Left ventricle myocardium inferior (tissue), 1 donor: ENCODE measurements around the gene ANKHD1. TPM values are rescaled to one million over a fixed set of nuclear protein-coding genes. Genes with fewer than 3 reads are reported as not detected.

ENCODE experiments used
- DNase-seq: peaks from one replicate; pipeline ENCODE4 v3.0.0-alpha.2; 2020
- H3K27ac ChIP-seq: fragments of 200-600 bp; replicated peaks from 2 replicates; pipeline ENCODE4 v1.8.0; 2021
- H3K27me3 ChIP-seq: fragments of 200-600 bp; 2 replicates; pipeline ENCODE4 v1.8.0; 2021; ENCODE audit warnings: low read depth
- H3K36me3 ChIP-seq: fragments of 200-600 bp; 2 replicates; pipeline ENCODE4 v1.8.0; 2021
- H3K4me1 ChIP-seq: fragments of 200-600 bp; 2 replicates; pipeline ENCODE4 v1.8.0; 2021
- H3K4me3 ChIP-seq: fragments of 200-600 bp; 2 replicates; pipeline ENCODE4 v1.8.0; 2021; ENCODE audit warnings: mild to moderate bottlenecking, moderate library complexity
- H3K9me3 ChIP-seq: fragments of 200-600 bp; replicated peaks from 2 replicates; pipeline ENCODE4 v1.8.0; 2021
- CTCF ChIP-seq: fragments of 200-600 bp; IDR thresholded peaks from 2 replicates; pipeline ENCODE4 v1.8.0; 2021; ENCODE audit warnings: antibody characterized with exemption, mild to moderate bottlenecking, borderline replicate concordance
- intact Hi-C: fragments of 100-400 bp; cut with micrococcal nuclease; formaldehyde crosslinking; loops from one replicate; pipeline ENCODE4 v1.11.0; 2022
- total RNA-seq: library from RNA; stranded (reverse); fragmentation: NEBNext Ultra II Directional; extraction: Animal tissue kit (Norgen Biotek cat#: 25700); gene quantifications from one replicate; pipeline ENCODE4 v1.2.1, GENCODE V29; 2021
- donor health status: DM: no; HTN: yes; CAD: no; lungs with severe emphysema.

The ANKHD1 gene
- total RNA-seq, 1 donor from 2014 or later: 58.5 TPM

- Histone ChIP-seq H3K4me1 (peaks cover 79% of the 10 kb centered on the region), H3K36me3 (peaks cover 24% of the 10 kb centered on the region), H3K27me3 (no peaks in the 10 kb centered on the region), H3K4me3 (no peak overlapping the region), H3K9me3 (no peaks in the 10 kb centered on the region), H3K27ac (peak overlapping the region; percentile 86)
- intact Hi-C loops: loop anchor here (10.0 kb wide), 1 partner anchor 55 kb away; no protein-coding TSS in a partner anchor
- TF ChIP-seq CTCF: no peak
- DNase-seq: no peak
Measured at GRCh38 chr5:140570058-140570457, 168.4 kb downstream of the ANKHD1 start.

- Histone ChIP-seq H3K36me3 (peaks cover 24% of the 10 kb centered on the region), H3K4me1 (peaks cover 75% of the 10 kb centered on the region), H3K4me3 (no peak overlapping the region), H3K27ac (peak overlapping the region; percentile 86), H3K27me3 (no peaks in the 10 kb centered on the region), H3K9me3 (no peaks in the 10 kb centered on the region)
- DNase-seq: no peak
- TF ChIP-seq CTCF: no peak
- intact Hi-C loops: loop anchor here (10.0 kb wide), 1 partner anchor 54 kb away; no protein-coding TSS in a partner anchor
Measured at GRCh38 chr5:140570488-140570887, 168.9 kb downstream of the ANKHD1 start.

DNA sequence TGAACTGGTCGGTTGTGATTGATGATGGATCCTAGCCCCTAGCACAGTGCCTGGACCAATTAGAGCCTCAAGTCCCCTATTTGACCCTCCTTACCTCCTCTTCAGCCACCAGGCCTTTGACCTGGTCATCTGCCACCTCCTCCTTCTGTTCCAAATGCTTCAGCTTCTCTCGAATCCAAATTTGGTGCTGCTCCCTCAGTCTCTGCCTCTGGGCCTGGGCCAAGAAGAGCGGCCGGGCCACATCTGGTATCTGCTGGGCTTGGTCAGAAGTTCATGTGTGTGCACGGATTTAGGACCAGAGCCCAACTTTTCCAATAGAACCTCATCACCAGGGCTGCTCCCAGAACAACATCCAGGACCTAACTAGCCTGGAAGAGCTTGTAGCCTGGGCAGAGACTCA lies 169.5 kb downstream of the ANKHD1 start:
- no peak overlapping the region for H3K4me3 ChIP-seq
- intact Hi-C loops: loop anchor here (10.0 kb wide), 1 partner anchor 54 kb away; no protein-coding TSS in a partner anchor
- no peaks in the 10 kb centered on the region for H3K9me3 ChIP-seq
- H3K27ac ChIP-seq: peak overlapping the region; percentile 86
- H3K4me1 ChIP-seq: peaks cover 69% of the 10 kb centered on the region
- H3K36me3 ChIP-seq: peaks cover 24% of the 10 kb centered on the region
- peak; percentile 57 for DNase-seq
- H3K27me3 ChIP-seq: no peaks in the 10 kb centered on the region
- no peak for TF ChIP-seq CTCF

GRCh38 chr5:140573683-140574082 lies 172.1 kb downstream of the ANKHD1 start:
- peaks cover under 1% of the 10 kb centered on the region for H3K36me3 ChIP-seq
- H3K27ac ChIP-seq: no peak overlapping the region
- DNase-seq: no peak
- no peaks in the 10 kb centered on the region for H3K27me3 ChIP-seq
- H3K4me3 ChIP-seq: no peak overlapping the region
- intact Hi-C loops: loop anchor here (10.0 kb wide), 1 partner anchor 51 kb away; no protein-coding TSS in a partner anchor
- no peaks in the 10 kb centered on the region for H3K9me3 ChIP-seq
- H3K4me1 ChIP-seq: peaks cover 43% of the 10 kb centered on the region
- TF ChIP-seq CTCF: no peak

- Histone ChIP-seq H3K27me3 (no peaks in the 10 kb centered on the region), H3K27ac (no peak overlapping the region), H3K36me3 (no peaks in the 10 kb centered on the region), H3K4me1 (peaks cover 38% of the 10 kb centered on the region), H3K9me3 (no peaks in the 10 kb centered on the region), H3K4me3 (no peak overlapping the region)
- no peak for TF ChIP-seq CTCF
- DNase-seq: no peak
- intact Hi-C loops: loop anchor here (10.0 kb wide), 1 partner anchor 51 kb away; no protein-coding TSS in a partner anchor
Measured at GRCh38 chr5:140574165-140574564, 172.5 kb downstream of the ANKHD1 start.
